Activated CD8-positive, alpha-beta memory T cell treated with anti-CD3 and anti-CD28 coated beads for 36 hours (primary cell): ENCODE measurements around the gene GFPT1. TPM values are rescaled to one million over a fixed set of nuclear protein-coding genes. Genes with fewer than 3 reads are reported as not detected.

ENCODE experiments used
- CTCF ChIA-PET: fragments of 350-600 bp; sonication (Branson Sonifier 250); formaldehyde crosslinking; loops from one replicate; lab custom pipeline; 2021; ENCODE audit warnings: antibody characterized with exemption; lab: Charles Lee
- POLR2A ChIA-PET: fragments of 350-600 bp; sonication (Branson Sonifier 250); formaldehyde crosslinking; loops from one replicate; lab custom pipeline; 2021; ENCODE audit warnings: antibody characterized with exemption; lab: Charles Lee
- total RNA-seq, 2 experiments: library from RNA; stranded (reverse); gene quantifications; one replicate each; pipeline ENCODE4 v1.2.3, GENCODE V29; 2021

GFPT1 gene
- total RNA-seq, 2 experiments from 2014 or later, result 35.8 to 39.0 TPM

- ChIA-PET CTCF (no interaction called here), POLR2A (no interaction called here)
Observed at GRCh38 chr2:69304656-69305055, 82.4 kb downstream of the GFPT1 start.

GRCh38 chr2:69300650-69301049, 86.4 kb downstream of the GFPT1 start:
- CTCF ChIA-PET, result no interaction called here
- POLR2A ChIA-PET, result no interaction called here

- POLR2A ChIA-PET, result no interaction called here
- CTCF ChIA-PET, result interaction anchor here (1.6 kb wide), 1 partner anchor 357 kb away, joined by 4 read pairs; no protein-coding TSS in a partner anchor
Observed at GRCh38 chr2:69299772-69300516, 87.1 kb downstream of the GFPT1 start.

GRCh38 chr2:69298862-69299261, 88.2 kb downstream of the GFPT1 start:
- ChIA-PET POLR2A (no interaction called here), CTCF (interaction anchor here (1.6 kb wide), 1 partner anchor 356 kb away, joined by 4 read pairs; no protein-coding TSS in a partner anchor)

GRCh38 chr2:69298261-69298660, 88.8 kb downstream of the GFPT1 start:
- CTCF ChIA-PET, result interaction anchor here (1.6 kb wide), 1 partner anchor 355 kb away, joined by 4 read pairs; no protein-coding TSS in a partner anchor

GRCh38 chr2:69297216-69297615, 89.8 kb downstream of the GFPT1 start:
- POLR2A ChIA-PET, result no interaction called here
- CTCF ChIA-PET, result no interaction called here

More at GRCh38 chr2:69298261-69298660, 88.8 kb downstream of the GFPT1 start:
- POLR2A ChIA-PET, result no interaction called here

GRCh38 chr2:69296421-69296820, 90.6 kb downstream of the GFPT1 start:
- CTCF ChIA-PET, result no interaction called here
- POLR2A ChIA-PET, result no interaction called here

GRCh38 chr2:69292256-69292655, 94.8 kb downstream of the GFPT1 start:
- CTCF ChIA-PET, result no interaction called here

GRCh38 chr2:69291721-69292120, 95.3 kb downstream of the GFPT1 start:
- CTCF ChIA-PET, result no interaction called here
- POLR2A ChIA-PET, result no interaction called here

More at GRCh38 chr2:69292256-69292655, 94.8 kb downstream of the GFPT1 start:
- POLR2A ChIA-PET, result no interaction called here

- CTCF ChIA-PET, result no interaction called here
- POLR2A ChIA-PET, result no interaction called here
Observed at GRCh38 chr2:69291004-69291650, 95.9 kb downstream of the GFPT1 start.

GRCh38 chr2:69288429-69288828, 98.6 kb downstream of the GFPT1 start:
- POLR2A ChIA-PET, result no interaction called here

GRCh38 chr2:69287544-69287943, 99.5 kb downstream of the GFPT1 start:
- POLR2A ChIA-PET, result no interaction called here

More at GRCh38 chr2:69288429-69288828, 98.6 kb downstream of the GFPT1 start:
- CTCF ChIA-PET, result no interaction called here

GRCh38 chr2:69285379-69285894, 101.6 kb downstream of the GFPT1 start:
- ChIA-PET POLR2A (no interaction called here), CTCF (no interaction called here)

More at GRCh38 chr2:69287544-69287943, 99.5 kb downstream of the GFPT1 start:
- CTCF ChIA-PET, result no interaction called here

- ChIA-PET CTCF (no interaction called here), POLR2A (no interaction called here)
Observed at GRCh38 chr2:69280796-69281412, 106.1 kb downstream of the GFPT1 start.

GRCh38 chr2:69279931-69280681, 106.9 kb downstream of the GFPT1 start:
- ChIA-PET POLR2A (no interaction called here), CTCF (no interaction called here)

- CTCF ChIA-PET, result no interaction called here
- POLR2A ChIA-PET, result no interaction called here
Observed at GRCh38 chr2:69279211-69279610, 107.8 kb downstream of the GFPT1 start.

- POLR2A ChIA-PET, result no interaction called here
- CTCF ChIA-PET, result no interaction called here
Observed at GRCh38 chr2:69278366-69278765, 108.7 kb downstream of the GFPT1 start.

GRCh38 chr2:69275490-69275889, 111.5 kb downstream of the GFPT1 start:
- POLR2A ChIA-PET, result no interaction called here
- CTCF ChIA-PET, result interaction anchor here (0.6 kb wide), 1 partner anchor 262 kb away, joined by 3 read pairs; the partner anchor contains the start of gene ANTXR1

GRCh38 chr2:69272803-69273471, 114.1 kb downstream of the GFPT1 start:
- ChIA-PET CTCF (no interaction called here), POLR2A (no interaction called here)
